Epithelial cell of esophagus (primary cell): ENCODE data around the gene GCG.

Experiments
- DNase-seq: peaks from one replicate; pipeline ENCODE4 v3.0.0; 2010; ENCODE audit warnings: low read depth
- H3K4me3 ChIP-seq: 2 replicates; pipeline ENCODE4 v1.5.1; 2011; ENCODE audit warnings: mild to moderate bottlenecking, low read length, control low read depth
- CTCF ChIP-seq: IDR thresholded peaks from 2 replicates; pipeline ENCODE4 v1.5.1; 2011; ENCODE audit warnings: low read depth, mild to moderate bottlenecking, low read length, control low read depth, inconsistent platforms; ENCODE audit not compliant: insufficient read depth; ENCODE audit errors: missing control alignments

The GCG gene

GRCh38 chr2:162152147-162152546 lies at the start of gene GCG:
Gene GCG, minus strand, starts transcription at chr2:162152247. Its CDS starts 3,069 bp downstream, at chr2:162149178.
- H3K4me3 ChIP-seq: no peak within 1 kb of the TSS
- TF ChIP-seq CTCF: no peak
- DNase-seq: no peak

- no peak overlapping the region for H3K4me3 ChIP-seq
- DNase-seq: no peak
- no peak for TF ChIP-seq CTCF
Observed at GRCh38 chr2:162200636-162201035, 48.6 kb upstream of the GCG start.

- no peak for DNase-seq
- no peak overlapping the region for H3K4me3 ChIP-seq
- TF ChIP-seq CTCF: no peak
Observed at GRCh38 chr2:162199913-162200312, 47.9 kb upstream of the GCG start.

- DNase-seq: no peak
Observed at GRCh38 chr2:162198239-162198638, 46.2 kb upstream of the GCG start.

GRCh38 chr2:162197069-162197825 lies 45.2 kb upstream of the GCG start:
- TF ChIP-seq CTCF: no peak
- H3K4me3 ChIP-seq: no peak overlapping the region
- peak; percentile 59 for DNase-seq

More at GRCh38 chr2:162198239-162198638, 46.2 kb upstream of the GCG start:
- no peak for TF ChIP-seq CTCF
- H3K4me3 ChIP-seq: no peak overlapping the region

- DNase-seq: peak; percentile 71
- H3K4me3 ChIP-seq: no peak overlapping the region
- no peak for TF ChIP-seq CTCF
Observed at GRCh38 chr2:162196638-162197037, 44.6 kb upstream of the GCG start.

GRCh38 chr2:162188451-162188850 lies 36.4 kb upstream of the GCG start:
- no peak for TF ChIP-seq CTCF
- no peak overlapping the region for H3K4me3 ChIP-seq
- no peak for DNase-seq
